NCI-H2029 (cell line): Measurements from ENCODE around the gene CARD9.
"Not testable (repeated sequence)": the region's sequence is repeated elsewhere in the genome, so short reads cannot be mapped to it uniquely, and the experiment has no call there.

Source experiments
- DNase-seq: peaks from one replicate; lab custom pipeline; 2025; lab: John Stamatoyannopoulos, UW

CARD9 gene, protein sequence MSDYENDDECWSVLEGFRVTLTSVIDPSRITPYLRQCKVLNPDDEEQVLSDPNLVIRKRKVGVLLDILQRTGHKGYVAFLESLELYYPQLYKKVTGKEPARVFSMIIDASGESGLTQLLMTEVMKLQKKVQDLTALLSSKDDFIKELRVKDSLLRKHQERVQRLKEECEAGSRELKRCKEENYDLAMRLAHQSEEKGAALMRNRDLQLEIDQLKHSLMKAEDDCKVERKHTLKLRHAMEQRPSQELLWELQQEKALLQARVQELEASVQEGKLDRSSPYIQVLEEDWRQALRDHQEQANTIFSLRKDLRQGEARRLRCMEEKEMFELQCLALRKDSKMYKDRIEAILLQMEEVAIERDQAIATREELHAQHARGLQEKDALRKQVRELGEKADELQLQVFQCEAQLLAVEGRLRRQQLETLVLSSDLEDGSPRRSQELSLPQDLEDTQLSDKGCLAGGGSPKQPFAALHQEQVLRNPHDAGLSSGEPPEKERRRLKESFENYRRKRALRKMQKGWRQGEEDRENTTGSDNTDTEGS

DNA sequence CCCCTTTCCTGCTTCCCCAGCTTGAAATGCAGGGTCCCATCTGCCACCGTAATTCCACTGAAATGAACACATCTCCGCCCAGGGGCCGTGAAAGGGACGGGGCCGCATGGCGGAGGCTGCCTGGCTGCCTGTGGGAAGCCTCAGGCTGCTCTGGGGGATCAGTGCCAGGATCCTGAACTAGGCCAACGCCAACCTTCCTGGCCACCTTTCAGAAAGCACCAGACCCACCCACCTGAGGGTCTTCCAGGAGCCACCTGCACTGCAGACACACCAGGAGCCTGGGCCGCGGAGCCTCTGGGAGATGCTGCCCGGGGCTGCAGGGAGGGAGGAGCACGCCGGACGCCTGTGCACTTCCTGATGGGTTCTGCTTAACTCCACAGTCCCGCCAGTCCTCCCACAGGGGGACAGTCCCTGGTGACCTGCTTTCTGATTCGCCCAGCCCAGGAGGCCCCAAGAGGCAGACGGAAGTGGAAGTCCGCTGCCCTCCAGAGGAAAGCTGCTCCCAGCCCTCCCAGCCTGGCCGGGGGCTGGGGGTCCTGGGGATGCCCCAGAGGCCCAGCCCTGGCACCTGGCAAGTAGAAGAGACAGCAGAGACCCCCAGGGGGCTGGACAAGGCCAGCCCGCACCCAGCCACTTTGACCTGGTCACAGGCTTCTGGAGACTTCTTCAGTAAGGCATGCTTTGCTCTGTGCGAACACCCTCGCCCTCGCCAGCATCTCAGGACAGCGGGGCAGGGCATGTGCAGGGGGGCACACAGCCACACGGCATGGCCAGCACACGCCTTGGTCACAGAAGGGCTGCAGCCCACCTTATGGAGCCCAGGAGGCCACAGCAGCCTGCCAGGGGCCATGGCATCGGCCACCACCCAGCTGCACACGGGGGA, at the start of gene CARD9:
TSS of gene CARD9 (minus strand) at position 370 of the 883 bp plus-strand sequence. CDS start 1,591 bp downstream, outside the sequence.
- no peak for DNase-seq

GRCh38 chr9:136422876-136423275, 49.4 kb upstream of the CARD9 start:
- DNase-seq = no peak

DNA sequence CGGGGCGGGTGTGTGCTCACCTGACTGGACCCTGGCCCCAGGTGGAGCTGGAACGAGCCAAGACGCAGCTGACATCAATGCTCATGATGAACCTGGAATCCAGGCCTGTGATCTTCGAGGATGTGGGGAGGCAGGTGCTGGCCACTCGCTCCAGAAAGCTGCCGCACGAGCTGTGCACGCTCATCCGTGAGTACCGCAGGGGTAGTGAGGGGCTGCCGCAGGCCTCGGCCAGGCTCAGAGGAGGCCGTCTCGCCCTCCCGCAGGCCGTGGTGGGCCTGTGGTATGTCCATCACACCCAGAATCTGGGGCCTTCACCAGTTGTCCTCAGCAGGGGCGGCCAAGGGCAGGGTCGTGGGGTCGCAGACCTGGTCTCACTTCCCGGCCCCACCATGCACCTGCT, 48.3 kb upstream of the CARD9 start:
- no peak for DNase-seq

DNA sequence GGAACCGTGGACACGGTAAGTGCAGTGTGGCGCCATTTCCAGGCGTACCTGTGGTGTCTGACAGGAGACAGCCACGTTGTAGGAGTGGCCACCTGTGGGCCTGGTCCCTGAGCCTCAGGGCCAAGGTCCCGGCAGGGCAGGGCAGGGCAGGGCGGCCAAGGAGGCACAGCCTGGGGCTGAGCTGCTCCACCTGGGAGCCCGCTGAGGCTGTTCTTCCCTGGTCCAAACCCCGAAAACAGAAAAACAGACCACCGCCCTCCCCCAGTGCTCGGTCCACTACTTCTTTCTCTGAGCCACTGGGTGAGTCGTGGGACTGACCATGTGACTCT, 45.6 kb upstream of the CARD9 start:
- no peak for DNase-seq

DNA sequence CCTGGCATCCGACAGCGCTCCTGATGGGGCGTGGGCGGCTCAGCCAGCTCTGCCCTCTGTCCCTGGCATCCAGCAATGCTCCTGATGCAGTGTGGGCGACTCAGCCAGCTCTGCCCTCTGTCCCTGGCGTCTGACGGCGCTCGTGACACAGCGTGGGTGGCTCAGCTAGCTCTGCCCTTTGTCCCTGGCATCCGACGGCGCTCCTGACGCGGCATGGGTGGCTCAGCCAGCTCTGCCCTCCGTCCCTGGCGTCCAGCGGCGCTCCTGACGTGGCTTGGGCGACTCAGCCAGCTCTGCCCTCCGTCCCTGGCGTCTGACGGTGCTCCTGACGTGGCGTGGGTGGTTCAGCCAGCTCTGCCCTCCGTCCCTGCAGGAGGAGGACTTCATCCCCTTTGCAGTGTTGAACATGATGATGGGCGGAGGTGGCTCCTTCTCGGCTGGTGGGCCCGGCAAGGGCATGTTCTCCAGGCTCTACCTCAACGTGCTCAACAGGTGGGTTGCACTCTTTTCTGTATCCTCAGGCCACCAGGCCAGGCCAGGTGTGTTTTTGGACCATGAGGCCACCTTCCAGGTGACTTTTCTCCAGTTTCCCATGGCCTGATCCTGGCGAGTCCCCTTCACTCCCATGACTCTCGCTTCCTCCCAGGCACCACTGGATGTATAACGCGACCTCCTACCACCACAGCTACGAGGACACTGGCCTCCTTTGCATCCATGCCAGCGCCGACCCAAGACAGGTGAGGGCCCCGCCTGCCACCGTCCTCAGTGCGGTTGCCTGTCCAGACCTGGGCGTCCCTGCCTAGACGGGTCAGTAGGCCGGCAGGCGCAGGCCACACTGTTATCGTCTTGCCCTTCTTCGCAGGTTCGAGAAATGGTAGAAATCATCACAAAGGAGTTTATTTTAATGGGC, 45.0 kb upstream of the CARD9 start:
- no peak for DNase-seq

GRCh38 chr9:136416914-136417313, 43.4 kb upstream of the CARD9 start:
- DNase-seq = no peak

GRCh38 chr9:136416427-136416826, 43.0 kb upstream of the CARD9 start:
- no peak for DNase-seq

GRCh38 chr9:136412962-136413361, 39.5 kb upstream of the CARD9 start:
- DNase-seq = no peak

DNA sequence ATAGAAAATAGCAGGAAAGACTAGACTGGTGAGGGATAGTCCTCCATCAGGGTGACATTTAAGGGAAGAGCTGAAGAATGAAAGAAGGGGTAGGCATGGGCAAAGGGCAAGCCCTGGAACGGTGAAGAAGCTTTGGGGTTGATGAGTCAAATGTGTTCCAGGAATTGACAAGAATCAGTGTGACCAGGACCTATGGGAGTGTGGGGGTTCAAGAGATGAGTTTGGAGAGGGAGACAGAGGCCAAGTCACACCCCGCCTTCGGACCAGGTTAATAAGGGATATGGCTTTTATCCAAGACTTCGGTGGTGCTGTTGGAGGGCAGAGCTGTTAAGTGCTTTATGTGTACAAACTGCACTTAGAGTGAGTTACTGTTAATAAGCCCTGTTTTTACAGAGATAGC, 37.9 kb upstream of the CARD9 start:
- no peak for DNase-seq

DNA sequence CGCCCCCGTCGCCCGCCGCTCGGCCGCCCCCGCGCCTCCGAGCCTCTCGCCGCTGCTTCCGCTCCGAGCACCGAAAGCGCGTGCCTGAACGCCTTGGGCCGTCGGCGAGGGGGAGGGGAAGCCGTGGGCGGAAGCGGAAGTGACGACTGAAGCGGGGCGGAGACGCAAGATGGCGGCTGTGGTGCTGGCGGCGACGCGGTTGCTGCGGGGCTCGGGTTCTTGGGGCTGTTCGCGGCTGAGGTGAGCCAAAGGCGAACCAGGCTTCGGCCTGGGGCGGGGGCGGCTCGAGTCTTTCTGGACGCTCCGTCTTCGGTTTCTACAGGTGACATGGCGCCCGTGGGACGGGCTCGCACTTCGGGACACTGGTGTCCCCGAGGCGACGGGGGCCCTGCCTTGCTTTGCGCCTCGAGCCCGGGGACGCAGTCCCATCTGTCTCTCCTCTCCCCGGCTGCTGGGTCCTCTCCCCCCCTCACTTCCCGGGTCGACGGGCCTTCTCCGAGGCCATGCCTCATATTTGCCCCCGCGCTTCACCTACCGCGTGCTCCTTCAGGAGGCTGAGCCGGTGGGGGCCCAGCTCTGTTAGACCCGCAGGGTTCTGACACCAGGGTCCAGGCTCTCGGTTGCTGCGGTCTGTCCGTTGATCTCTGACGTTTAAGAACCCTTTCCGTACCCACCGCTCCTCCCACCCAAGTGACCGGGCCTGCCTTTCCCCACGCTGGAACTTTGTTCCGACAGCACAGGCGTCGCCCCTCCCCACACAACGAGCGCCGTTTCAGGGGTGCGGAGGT, 37.2 kb upstream of the CARD9 start, which contains the start of the genes ENTR1 and PMPCA:
TSS of gene ENTR1 (minus strand) at position 115 of the 788 bp plus-strand sequence. CDS start 217 bp downstream, outside the sequence.
TSS of gene PMPCA (plus strand) at position 159 of the 788 bp plus-strand sequence. CDS start at position 170, 11 bp downstream.
- peak; percentile 89 for DNase-seq

- no peak for DNase-seq
These were observed 36.3 kb upstream of the CARD9 start for GRCh38 chr9:136409557-136410455.

- no peak for DNase-seq
These were observed 34.4 kb upstream of the CARD9 start for GRCh38 chr9:136407911-136408310.

DNA sequence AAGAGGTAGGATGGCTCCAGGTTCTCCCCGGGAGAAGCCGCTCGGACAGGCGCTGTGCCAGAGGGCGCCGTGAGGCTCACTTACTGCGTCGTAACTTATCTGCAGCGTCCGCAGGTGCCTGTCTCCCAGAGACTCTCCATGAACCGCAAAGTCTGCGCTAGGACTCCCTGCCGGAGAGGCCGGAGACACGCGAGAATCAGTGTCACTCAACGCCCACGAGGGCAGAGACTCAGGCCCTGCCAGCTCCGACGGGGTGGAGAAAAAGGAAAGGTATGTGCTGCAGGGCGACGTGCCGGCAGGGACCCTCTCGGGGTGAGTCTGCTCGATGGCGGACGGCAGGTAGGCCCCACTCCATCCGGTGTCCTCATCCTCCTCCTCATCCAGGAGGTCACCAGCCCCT, 33.6 kb upstream of the CARD9 start:
- not testable (repeated sequence) for DNase-seq

DNA sequence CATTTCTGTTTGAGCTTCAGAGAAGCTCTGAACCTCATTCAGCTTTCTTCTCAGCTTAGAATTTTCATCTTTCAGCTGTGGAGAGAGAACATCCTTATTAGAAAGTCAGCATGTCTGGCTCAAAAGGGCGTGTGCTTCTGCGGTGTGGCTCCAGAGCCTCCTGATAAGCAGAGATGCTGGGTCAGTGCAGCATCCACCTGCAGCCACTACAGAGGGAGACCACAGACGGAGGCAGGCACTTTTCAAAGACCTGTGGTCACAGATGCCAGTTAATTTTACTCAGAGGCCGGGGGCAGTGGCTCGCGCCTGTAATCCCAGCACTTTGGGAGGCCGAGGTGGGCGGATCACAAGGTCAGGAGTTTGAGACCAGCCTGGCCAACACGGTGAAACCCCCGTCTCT, 32.4 kb upstream of the CARD9 start:
- not testable (repeated sequence) for DNase-seq

DNA sequence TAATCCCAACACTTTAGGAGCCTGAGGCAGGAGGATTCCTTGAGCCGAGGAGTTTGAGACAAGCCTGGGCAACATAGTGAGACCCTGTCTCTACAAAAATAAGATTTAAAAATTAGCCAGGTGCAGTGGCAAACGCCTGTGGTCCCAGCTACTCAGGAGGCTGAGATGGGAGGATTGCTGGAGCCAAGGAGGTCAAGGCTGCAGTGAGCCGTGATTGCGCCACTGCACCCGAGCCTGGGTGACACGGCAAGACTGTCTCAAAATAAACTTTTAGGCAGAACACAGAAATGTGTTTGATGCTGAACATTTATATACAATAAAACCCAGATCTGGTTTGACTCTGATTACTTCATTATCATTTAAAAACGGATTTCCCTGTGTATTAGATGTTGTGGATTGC, 32.0 kb upstream of the CARD9 start:
- DNase-seq = no peak

GRCh38 chr9:136404801-136405136, 31.3 kb upstream of the CARD9 start:
- no peak for DNase-seq

DNA sequence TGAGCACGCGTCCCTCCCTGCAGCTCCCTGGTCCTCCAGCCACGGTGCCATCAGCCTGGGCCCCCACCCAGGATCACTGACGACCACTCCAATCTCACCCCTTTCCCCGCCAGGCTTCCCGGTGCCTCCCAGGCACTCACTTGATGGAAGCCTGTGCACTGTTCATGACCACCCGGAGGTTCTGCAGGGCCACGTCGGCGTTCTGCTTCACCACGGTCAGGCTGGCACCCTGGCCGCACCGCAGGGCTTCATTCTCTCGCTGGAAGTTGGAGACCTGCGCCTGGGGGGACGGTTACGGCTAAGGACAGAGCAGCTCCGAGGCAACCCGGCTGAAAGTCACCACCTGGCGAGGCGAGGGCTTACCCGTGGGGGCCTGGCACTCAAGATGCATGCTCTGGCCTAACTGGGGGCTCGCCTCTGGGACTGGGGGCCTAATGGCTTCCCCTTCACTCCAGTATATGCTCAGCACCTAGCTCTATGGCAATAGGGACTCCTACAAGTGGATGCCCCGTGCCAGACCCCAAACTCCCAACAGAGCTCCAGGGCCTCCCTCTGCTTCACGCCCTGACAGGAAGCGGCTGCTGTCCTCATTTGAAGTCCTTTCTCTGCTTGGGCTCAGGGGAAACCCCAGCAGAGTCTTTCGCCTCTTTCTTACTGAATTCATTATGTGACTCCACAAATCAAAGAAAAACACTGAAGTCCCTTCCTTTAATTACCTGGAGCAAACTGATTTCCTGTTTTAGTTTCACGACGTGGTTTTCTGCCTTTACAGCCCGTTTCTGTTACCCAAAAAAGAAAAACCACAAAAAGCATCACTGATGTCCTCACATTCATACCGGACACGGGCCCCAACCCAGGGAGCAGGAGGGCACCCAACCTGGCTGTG, 30.7 kb upstream of the CARD9 start:
- DNase-seq = no peak

DNA sequence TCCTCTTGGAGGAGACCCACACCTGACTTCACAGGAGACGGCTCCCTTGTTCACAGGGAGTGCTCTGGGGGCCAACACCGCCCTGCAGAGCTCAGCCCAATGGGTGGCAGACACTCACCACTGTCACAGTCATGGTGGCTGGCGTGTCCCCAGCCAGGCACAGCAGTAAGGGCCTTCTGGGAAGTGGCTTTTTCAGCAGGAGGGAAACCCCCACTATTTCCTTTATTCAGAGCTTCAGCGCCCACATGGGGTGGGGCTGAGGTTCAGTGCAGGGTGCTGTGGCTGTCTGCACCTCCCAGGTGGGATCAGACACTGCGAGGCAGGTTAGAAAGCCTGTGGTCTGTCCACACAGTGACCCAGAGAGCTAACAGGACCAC, 30.1 kb upstream of the CARD9 start:
- no peak for DNase-seq

DNA sequence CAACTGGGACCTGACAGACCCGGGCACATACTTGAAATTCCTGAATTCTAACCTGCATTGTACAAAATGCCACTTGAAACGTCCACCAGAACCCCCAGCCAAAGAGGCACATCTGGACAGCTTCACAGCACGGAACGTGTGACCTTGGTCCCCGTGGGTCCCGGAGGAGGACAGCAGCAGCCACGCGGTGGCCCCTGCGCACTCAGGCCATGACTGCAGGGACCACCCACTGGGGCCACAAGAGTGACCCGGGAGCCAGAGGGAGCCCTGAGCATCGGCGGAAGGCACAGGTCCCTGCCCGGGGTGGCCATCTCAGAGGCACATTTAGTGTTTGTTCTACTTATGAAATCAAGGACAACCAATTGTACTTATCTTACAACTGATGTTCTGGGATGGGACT, 28.6 kb upstream of the CARD9 start:
- no peak for DNase-seq
